ENCODE results near the gene PDE4D.

Gene PDE4D

DNA sequence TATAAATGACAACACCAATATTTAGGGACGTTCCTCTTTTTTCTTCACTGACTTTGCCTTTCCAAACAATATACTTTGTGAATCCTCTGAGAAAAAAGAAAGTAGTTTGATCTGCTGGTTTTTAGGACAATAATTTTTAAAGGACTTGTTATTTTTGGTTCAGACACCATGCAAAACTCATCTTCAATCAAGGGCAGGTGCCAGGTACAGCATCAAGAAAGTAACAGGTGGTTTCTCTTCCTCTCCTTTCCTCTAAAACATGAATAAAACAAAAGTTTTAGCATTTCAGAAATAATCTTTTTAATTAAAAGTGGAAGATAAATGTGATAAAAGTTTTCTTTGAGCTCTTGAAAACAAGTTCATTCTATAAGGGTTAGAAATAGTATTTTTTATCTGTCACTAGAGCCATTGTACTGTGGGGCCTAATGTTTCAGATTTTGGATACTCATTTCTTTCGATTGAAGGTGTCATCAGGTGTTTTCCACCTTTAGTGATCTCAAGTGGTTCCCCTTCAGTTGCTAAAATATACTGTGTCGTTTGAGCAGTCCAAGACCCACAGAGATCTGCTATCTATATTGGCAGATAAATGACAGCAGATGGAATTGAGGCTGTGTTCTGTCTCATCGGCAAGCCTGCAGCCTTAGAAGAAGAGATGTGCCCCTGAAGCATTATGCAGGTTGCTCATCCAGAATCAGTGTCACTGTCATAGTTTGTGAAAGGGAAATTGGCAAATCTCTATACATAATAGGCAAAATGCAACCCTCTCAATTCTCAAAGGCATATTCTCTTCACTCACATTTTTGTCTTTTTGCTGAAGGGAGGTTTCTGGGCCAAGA lies 499.7 kb downstream of the PDE4D start:
- in situ Hi-C loops (cut with HindIII; ENCODE audit: low sequenced_read_pairs), result loop anchor here (25.0 kb wide), 1 partner anchor 507 kb away; no protein-coding TSS in a partner anchor

DNA sequence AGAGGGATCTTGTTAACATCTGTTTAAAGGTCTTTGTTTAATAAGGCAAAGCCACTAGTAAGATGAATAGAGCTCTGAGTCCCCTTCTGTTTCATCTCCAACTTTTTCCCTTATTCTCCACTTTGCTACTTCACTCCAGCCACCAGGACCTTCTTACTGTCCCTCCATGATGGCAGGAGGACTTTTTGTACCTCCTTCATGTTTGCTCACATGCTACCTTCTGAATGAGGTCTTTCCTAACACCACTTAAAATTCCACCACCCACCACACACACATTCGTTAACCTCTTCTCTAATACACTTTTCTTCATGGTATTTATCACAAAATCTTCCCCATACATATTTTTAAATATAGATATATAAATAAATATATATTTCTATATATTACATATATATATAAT lies 501.9 kb downstream of the PDE4D start:
- in situ Hi-C loops (cut with HindIII; ENCODE audit: low sequenced_read_pairs), result loop anchor here (25.0 kb wide), 1 partner anchor 504 kb away; no protein-coding TSS in a partner anchor

DNA sequence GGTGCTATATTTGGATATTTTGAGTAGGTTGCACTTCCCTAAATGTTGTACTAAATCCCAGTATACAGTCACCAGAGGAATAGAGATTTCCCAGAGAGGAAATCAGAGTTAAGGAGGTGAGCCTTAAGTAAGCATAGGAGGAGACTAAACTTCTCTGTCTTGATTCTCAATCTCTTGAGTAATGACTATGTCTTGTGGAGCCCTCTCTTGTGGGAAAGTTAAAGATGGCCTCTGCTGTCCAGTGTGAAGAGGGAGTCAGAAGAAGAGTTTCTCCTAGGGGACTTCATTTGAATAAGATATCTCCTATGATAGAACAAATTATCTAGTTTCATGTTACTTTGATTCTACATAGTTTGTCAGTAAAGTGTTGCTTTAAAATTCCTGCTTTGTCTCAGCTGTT lies 502.5 kb downstream of the PDE4D start:
- in situ Hi-C loops (cut with HindIII; ENCODE audit: low sequenced_read_pairs), result loop anchor here (25.0 kb wide), 1 partner anchor 504 kb away; no protein-coding TSS in a partner anchor

DNA sequence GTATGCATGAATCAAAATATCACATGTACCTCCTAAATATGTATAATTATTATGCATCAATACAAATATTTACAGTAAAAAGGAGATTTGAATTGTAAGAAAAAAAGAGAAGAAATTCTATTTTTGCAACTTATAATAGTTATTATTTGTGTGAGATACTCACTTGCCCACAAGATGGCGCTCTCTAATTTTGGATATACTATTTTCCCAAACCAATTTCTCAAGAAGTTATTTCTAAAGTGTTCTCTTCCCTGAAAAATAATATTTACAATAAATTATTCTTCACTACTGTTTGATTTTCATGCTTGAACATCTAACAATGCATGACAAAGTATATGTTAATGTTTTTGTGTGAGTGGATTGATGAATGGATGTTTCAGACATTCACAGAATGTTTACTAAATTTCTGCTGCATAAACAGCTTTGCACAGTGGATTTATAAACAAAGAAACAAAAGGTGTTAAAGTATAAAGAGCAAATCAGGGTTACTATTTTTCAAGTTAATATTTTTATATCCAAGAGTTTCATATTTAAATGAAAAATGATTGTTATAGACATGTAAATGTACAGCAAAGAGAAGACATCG lies 503.4 kb downstream of the PDE4D start:
- in situ Hi-C loops (cut with HindIII; ENCODE audit: low sequenced_read_pairs), result loop anchor here (25.0 kb wide), 1 partner anchor 503 kb away; no protein-coding TSS in a partner anchor

DNA sequence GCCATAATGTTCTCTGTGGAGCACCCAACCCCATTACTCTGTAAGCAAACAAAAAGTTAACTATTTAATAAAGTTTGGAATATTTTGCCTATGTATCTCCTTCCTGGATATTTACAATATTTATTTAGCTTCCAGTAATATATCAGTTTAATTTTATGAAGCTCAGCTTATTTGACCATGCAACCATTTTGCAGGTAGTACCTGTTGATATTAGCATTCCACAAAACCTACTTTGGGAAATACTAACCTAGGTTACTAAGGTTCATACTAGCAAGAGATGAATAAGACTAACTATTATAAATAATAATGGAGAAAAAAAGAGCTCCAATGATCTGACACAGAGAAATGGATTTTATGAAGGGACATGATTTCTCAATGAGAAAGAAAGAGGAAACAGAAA lies 506.4 kb downstream of the PDE4D start:
- in situ Hi-C loops (cut with HindIII; ENCODE audit: low sequenced_read_pairs), result loop anchor here (25.0 kb wide), 1 partner anchor 500 kb away; no protein-coding TSS in a partner anchor

DNA sequence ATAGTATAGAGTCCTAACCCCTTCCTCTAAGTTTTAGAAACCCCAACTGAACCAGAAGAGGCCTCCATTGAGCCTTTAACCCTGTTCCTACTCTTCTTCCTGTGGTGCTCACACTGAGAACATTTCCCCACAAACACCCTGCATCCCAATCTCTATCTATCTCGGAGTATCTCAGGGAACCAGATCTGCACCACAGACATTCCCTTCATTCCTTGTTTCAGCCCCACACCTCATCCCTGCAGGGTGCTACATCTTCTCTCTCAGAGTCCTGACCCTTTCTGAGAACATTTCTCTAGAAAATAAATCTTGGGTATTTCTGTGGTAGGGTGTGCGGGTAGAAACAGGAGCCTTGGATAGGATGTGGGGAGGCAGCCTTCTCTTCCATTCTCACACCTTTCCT lies 507.8 kb downstream of the PDE4D start:
- in situ Hi-C loops (cut with HindIII; ENCODE audit: low sequenced_read_pairs), result loop anchor here (25.0 kb wide), 1 partner anchor 498 kb away; no protein-coding TSS in a partner anchor

DNA sequence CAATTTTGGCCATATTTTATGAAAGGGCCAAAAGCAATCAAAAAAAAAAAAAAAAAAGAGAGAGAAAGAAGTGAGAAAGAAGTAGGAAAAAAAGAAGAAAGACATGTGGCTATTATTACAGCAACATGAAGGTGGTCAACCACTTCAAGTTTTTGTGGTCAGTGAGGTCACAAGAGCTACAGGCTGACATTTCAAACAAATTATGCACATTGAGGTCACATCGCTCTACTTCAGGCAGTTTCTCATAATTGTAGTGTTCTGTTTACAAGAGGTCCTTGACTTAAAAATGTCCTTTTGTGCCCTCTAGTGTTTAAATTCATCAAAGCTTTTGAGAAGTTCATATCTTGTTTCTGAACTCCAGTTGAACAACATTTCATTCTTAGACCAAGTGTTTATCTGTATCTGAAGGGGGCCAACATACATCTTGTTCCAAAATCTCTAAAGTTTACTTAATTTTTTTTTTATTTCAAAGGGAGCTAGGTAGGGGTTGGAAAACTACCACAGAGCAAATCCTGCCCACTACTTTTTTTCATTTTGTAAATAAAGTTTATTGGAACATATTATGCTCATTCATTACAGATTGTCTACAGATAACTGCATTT lies 513.1 kb downstream of the PDE4D start:
- in situ Hi-C loops (cut with HindIII; ENCODE audit: low sequenced_read_pairs), result loop anchor here (25.0 kb wide), 1 partner anchor 493 kb away; no protein-coding TSS in a partner anchor

DNA sequence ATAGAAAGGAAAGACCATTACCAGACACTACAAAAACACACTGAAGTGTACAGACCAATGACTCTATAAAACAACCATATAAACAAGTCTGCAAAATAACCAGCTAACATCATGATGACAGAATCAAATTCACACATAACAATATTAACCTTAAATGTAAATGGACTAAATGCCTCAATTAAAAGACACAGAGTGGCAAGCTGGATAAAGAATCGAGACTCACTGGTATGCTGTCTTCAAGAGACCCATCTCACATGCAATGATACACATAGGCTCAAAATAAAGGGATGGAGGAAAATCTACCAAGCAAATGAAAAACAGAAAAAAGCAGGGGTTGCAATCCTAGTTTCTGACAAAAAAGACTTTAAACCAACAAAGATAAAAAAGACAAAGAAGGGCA lies 519.5 kb downstream of the PDE4D start:
- in situ Hi-C loops (cut with HindIII; ENCODE audit: low sequenced_read_pairs), result loop anchor here (10.0 kb wide), 1 partner anchor 399 kb away; no protein-coding TSS in a partner anchor

DNA sequence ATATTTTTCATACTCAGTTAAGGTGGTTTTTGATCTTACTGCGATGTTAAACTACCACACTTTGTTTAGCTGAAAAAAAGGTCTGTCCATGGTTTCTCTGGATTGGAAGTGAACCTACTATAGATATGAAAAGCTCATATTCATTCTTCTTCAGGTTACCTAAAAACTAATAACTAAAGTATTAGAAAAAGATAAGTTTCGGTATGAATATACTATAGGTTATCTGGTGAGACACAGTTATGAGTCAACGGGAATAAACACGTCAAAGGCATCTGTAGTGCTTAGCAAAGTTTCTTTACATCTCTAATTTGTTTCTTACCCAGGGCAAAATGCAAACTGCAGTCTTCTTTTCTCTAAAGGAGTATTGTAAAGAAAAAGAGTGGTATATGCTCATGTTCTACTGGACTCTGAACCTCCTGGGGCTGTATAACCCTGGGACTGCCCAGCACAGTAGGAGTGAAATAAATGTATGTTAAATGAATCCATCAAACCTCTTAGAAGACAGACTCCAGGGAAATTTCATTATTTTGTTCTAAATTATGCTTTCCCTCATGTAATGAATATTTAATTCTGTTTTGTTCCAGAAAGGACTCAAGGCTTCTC lies 521.9 kb downstream of the PDE4D start:
- in situ Hi-C loops (cut with HindIII; ENCODE audit: low sequenced_read_pairs), result loop anchor here (10.0 kb wide), 1 partner anchor 397 kb away; no protein-coding TSS in a partner anchor

DNA sequence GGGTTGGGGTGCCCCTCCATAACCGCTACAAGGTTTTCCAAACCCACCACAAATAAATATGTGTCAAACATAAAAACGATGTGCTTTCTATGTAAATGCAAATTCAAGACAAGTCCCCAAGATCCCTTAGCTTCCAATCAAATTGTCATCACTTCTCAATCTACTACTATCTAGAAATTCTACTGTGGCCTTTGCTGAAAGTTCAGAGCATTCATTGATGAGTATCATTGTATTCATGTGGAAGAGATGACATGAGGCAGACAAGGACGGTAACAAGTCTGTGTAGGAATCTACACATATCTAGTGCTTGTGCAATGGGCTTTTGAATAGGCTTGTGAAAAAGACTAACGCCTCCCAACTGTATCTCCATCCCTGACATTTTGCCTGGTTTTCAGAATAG lies 524.6 kb downstream of the PDE4D start:
- in situ Hi-C loops (cut with HindIII; ENCODE audit: low sequenced_read_pairs), result no loop called here

DNA sequence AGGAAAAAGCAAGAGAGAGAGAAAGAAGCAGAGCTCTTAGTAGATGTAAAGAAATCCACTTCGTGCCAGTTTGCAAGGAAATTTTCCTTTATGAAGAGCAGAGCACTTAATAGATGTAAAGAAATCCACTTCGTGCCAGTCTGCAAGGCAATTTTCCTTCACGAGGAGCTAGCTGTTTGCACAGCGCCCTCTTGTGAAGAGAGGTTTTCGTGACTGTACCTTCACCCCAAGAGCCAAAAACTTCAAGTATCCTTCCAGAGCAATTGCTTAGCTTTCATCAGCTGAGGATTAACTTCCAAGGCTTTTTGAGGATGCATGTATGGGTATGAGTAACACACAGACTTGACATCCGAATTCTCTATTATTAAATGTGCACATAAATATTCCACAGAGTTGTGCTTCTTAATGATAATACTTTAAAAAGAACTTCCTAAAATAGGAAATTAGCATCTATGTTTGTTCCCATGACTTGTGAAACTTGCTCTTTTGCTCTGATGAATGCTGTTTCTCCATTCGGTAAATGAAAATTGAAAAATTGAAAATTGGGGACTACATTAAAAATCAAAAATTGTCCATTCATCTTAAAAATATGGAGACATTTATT lies 525.6 kb downstream of the PDE4D start:
- in situ Hi-C loops (cut with HindIII; ENCODE audit: low sequenced_read_pairs), result no loop called here

DNA sequence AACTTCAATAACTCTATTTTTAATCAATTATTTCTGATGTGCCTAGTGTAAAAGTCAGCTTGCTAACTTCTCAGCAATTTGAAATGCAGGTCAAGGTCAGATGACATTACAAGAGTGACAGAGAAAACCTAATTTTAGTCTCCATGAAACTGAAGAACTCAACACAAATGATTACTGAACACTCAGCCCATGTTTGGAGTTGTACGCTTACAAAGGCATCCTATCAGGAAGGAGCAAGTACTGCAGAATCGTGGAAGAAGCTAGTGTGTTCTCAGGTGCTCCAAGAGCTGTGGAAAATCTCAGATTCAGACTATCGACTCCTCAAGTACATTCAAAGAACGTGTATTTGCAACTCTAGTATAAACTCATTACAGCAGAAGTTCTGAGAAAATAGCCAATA lies 526.7 kb downstream of the PDE4D start:
- in situ Hi-C loops (cut with HindIII; ENCODE audit: low sequenced_read_pairs), result no loop called here

DNA sequence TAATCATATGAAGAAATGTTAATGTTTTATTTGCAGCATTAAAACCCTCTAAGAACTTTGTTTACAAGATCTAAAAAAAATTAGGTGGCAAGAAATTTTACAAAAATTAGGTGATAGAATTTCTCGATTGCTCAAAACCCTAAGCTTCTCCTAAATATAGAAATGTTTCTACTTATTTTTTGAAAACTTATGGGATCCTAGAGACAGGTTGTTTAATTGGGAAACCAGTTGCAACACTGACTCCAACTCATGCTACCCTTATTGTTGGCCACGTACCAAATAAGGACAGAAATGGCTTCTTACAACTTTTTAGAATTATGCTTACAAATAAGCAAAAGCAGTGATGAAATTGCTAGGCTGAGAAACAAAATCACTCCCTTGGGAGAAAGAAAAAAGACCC lies 531.1 kb downstream of the PDE4D start:
- in situ Hi-C loops (cut with HindIII; ENCODE audit: low sequenced_read_pairs), result no loop called here

DNA sequence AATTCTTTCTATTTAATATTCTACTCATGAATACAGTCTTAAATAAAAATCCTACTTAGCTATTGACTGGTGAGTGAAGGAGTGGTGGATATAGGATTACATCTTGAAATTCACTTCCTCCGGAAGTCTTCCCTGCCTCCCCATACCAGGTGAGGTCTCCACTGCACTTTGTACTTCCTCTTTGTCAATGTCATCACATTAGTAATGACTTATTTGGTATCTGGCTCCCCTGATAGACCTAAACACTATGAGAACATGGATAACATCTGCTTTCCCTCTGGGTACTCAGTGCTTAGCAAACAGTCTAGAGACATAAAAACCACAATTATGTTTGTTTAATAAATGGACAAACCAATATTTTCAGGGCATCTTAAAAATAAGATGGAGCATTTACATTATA lies 532.1 kb downstream of the PDE4D start:
- in situ Hi-C loops (cut with HindIII; ENCODE audit: low sequenced_read_pairs), result no loop called here

DNA sequence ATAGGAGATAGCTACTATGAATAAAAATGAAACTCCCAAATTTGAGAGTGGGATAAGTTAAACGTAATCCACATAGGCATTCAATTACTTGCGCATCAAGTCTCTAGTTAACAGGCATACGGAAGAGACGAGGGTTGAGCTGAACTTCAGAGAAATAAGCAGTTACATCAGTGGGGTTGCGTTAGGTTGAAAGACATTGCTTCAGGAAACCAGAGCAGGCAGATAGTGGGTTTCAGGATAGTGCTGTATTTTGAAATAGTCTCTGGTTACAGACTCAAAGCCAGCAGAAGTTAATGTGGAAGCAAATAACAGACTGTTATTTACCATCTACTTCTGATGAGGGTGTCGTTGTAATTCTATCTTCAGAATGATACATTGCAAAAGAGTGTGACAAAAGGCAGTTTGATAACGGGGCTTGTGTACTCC lies 533.4 kb downstream of the PDE4D start:
- in situ Hi-C loops (cut with HindIII; ENCODE audit: low sequenced_read_pairs), result no loop called here

DNA sequence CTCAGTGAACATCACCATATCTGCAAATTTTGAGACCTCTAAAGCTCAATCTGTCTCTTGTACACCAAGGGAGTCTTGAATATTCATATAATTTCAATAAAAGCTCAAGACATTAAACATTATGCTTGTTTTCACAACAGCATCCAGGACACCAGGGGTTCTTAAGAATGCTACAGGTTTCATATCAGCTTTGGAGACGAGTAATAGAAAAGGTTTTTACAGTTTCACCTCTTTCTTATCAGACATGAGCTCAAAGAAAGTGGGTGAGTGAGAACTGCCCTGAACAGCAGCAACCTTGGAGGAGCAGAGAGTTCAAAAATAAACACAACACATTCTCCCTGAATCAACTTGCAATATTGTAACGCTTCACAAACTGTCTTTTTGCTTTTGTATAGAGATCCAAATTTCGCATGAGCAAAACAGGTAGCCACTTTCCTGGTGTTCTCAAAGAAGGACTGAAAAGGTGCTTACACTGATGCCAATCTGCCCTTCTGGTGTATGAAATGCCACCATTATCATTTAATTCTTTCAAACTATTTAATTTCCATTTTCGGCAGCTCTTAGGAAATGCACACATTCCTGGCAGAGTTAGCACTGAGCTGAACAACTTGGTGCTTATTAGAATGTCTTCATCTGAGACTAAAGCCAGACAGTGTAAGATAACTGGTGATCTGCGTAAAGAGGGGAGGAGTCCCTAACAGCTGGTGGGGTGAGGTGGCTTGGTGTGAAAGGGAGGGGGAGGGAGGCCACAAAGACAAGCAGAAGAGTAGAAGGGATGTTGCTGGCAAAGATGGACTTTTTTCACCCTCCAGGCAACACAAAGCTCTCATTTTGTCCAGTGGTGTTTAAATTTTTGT lies 535.3 kb downstream of the PDE4D start:
- in situ Hi-C loops (cut with HindIII; ENCODE audit: low sequenced_read_pairs), result no loop called here

DNA sequence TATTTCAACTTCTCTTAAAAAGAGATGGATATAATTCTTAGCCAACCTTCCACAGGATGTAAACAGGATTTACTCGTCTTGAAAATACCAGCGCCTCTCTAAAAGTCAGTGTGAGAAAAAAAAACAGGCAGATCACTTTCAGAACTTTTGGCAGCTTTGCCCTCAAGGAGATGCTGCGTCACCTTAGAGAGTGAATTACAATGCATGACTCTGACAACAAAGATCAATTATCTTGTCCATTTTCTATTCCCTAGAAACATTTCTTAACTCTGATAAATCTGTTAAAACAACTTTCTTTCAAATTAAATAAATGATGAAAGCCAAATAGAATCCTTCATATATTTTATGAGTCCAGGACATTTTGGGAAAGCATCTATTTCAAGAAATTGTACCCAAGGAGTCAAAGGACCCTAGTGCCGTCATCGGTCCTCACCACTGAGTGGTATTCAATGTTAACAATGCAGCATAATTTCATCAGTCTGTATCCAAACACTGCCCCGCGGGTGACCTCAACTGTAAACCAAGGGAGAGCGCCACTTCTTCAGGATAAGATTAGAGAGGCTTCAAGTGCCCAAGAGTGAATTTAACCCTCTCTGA lies 536.0 kb downstream of the PDE4D start:
- in situ Hi-C loops (cut with HindIII; ENCODE audit: low sequenced_read_pairs), result no loop called here

DNA sequence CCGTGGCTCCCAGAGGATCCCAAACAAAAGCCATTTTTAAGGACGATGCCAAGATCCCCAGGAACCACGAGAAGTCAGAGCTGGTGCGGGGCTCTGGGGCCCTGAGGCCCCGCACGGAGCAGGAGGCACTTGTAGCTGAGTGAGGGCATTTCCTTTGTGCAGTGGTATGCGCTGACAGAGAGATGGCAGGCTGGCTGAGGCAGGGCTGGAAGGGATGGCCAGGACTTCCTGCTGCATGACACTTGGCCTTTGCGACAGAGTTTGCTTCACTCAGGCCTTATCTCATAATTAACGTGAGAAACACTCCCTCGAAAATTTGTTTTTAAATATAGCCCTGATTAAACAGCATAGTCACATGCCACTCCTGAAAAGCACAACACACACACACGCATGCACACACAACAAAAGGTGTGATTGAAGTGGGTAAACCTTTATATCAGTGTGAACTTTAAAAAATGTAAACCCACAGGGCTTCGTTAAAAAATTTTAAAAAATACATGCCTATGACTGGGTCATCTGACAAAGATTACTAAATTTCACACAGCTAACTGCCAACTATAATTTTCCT lies 536.6 kb downstream of the PDE4D start:
- in situ Hi-C loops (cut with HindIII; ENCODE audit: low sequenced_read_pairs), result no loop called here

DNA sequence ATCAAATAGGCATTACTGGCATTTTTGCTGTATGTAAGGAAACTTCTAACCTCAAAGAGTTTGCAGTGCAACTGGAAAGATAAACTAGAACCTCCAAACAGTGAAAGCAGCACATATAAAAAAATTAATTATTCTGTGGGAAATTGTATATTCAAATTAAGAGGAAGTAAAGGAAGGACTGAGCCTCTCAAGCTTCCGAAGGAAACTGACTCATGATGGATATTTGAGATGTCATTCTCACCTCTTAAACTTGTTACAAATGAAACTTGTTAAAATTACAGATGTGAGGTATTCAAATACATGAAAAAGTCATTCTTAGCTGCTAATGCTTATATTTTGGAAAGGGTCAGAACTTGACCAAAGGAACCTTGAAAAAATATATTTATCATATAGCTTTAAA lies 538.7 kb downstream of the PDE4D start:
- in situ Hi-C loops (cut with HindIII; ENCODE audit: low sequenced_read_pairs), result no loop called here
